HEK293T (cell line): Measurements from ENCODE around the gene C1QTNF1.

Experiments
- ARNT ChIP-seq: fragments of 450-650 bp; IDR thresholded peaks from 2 replicates; pipeline ENCODE4 v1.6.1; 2017; ENCODE audit warnings: mild to moderate bottlenecking
- BHLHE40 ChIP-seq: fragments of 450-650 bp; IDR thresholded peaks from 2 replicates; pipeline ENCODE4 v1.6.1; 2016; ENCODE audit warnings: mild to moderate bottlenecking, moderate library complexity, borderline replicate concordance
- CTBP1 ChIP-seq: fragments of 450-650 bp; IDR thresholded peaks from 2 replicates; pipeline ENCODE4 v1.6.1; 2016; ENCODE audit warnings: borderline replicate concordance
- ELF4 ChIP-seq: fragments of 450-650 bp; IDR thresholded peaks from 2 replicates; pipeline ENCODE4 v1.6.1; 2017; ENCODE audit warnings: antibody characterized with exemption
- FOXA1 ChIP-seq: fragments of 450-650 bp; IDR thresholded peaks from 2 replicates; pipeline ENCODE4 v1.6.1; 2016; ENCODE audit warnings: mild to moderate bottlenecking
- FOXM1 ChIP-seq: fragments of 450-650 bp; IDR thresholded peaks from 2 replicates; pipeline ENCODE4 v1.6.1; 2017; ENCODE audit warnings: mild to moderate bottlenecking, borderline replicate concordance
- HDGF ChIP-seq: fragments of 450-650 bp; IDR thresholded peaks from 2 replicates; pipeline ENCODE4 v1.6.1; 2017; ENCODE audit warnings: antibody characterized with exemption, borderline replicate concordance
- NFRKB ChIP-seq: fragments of 450-650 bp; IDR thresholded peaks from 2 replicates; pipeline ENCODE4 v1.6.1; 2016; ENCODE audit warnings: mild to moderate bottlenecking, moderate library complexity
- SP1 ChIP-seq: fragments of 450-650 bp; IDR thresholded peaks from 2 replicates; pipeline ENCODE4 v1.6.1; 2017
- SUZ12 ChIP-seq: fragments of 450-650 bp; IDR thresholded peaks from 2 replicates; pipeline ENCODE4 v1.6.1; 2016; ENCODE audit warnings: mild to moderate bottlenecking
- TARDBP ChIP-seq: fragments of 450-650 bp; IDR thresholded peaks from 2 replicates; pipeline ENCODE4 v1.6.1; 2016

DNA sequence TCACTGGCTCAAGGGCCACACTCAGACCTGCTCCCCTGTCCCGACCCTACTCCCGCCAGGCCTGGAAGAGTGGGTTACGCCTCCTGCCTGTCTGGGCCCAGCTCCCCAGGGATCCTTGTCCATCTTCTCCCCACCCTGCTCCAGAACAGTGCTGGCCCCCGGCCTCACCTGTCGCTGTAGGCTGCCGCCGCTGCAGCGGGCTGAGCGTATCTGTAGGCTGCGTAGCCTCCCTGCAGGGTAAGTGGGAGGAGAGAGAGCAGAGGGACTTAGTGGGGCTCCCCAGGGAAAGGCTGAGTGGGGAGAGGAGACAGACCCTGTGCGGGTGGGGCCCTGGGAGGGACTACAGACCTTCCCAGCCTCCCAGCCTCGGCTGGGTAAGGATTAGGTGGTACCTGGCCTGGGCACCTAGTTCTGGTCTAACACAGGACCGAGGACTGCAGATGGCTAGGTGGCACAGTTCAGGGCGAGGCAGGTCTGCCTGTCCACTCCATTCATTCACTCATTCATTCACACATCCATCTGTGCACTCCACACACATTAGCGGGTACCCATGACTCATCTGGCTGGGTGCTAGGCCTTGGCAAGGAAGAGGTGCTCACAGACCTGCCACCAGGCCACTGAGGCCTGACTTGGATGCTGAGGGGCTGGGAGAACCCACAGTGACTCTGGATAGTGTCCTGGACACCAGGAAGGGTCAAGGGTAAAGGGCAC is 71.5 kb downstream of the C1QTNF1 start:
- TF ChIP-seq FOXM1, result no peak
- TF ChIP-seq HDGF, result no peak
- no peak for TF ChIP-seq NFRKB
- no peak for TF ChIP-seq BHLHE40
- TF ChIP-seq CTBP1, result no peak
- TF ChIP-seq FOXA1, result no peak
- no peak for TF ChIP-seq SP1
- TF ChIP-seq ELF4, result no peak
- no peak for TF ChIP-seq TARDBP
- TF ChIP-seq ARNT, result no peak
- TF ChIP-seq SUZ12, result no peak
